Measurements from ENCODE around the gene NPY1R. TPM values are rescaled to one million over a fixed set of nuclear protein-coding genes. Genes with fewer than 3 reads are reported as not detected.

The NPY1R gene
- total RNA-seq, 1 experiment from 2014 or later: 0.39 TPM

GRCh38 chr4:163343604-163344146, 11.3 kb upstream of the NPY1R start, which contains the start of gene NPY5R:
NPY5R (plus strand) TSS chr4:163343892; CDS start chr4:163350274, 6,382 bp downstream.
- Histone ChIP-seq H3K4me2 (ENCODE audit: low read length) (no peak within 1 kb of the TSS), H3K79me2 (ENCODE audit: insufficient read depth, low read length) (no peaks in the 10 kb centered on the region), H3K4me1 (ENCODE audit: control insufficient read depth in 1 of 2, insufficient read depth in 2 of 2, low read length in 2 of 2) (no peaks in the 10 kb centered on the region), H3K27ac (ENCODE audit: low read depth, low read length) (no peak within 1 kb of the TSS), H3K36me3 (ENCODE audit: control insufficient read depth in 1 of 2, insufficient read depth in 2 of 2, low read length in 2 of 2) (no peaks in the 10 kb centered on the region), H4K20me1 (ENCODE audit: insufficient read depth) (no peaks in the 10 kb centered on the region), H3K27me3 (ENCODE audit: insufficient read depth, low read length) (no peaks in the 10 kb centered on the region), H3K9me3 (ENCODE audit: control insufficient read depth in 1 of 2, insufficient read depth in 1 of 2, low read depth in 1 of 2, low read length in 2 of 2) (no peaks in the 10 kb centered on the region), H2AFZ (ENCODE audit: low read depth, low read length, poor library complexity, severe bottlenecking) (no peak within 1 kb of the TSS), H3K9ac (ENCODE audit: low read length) (no peak within 1 kb of the TSS), H3K4me3 (replicated peaks in 1 of 2; ENCODE audit: low read depth in 1 of 2, low read length in 2 of 2) (no peak within 1 kb of the TSS), H3K9me2 (ENCODE audit: insufficient read depth) (no peaks in the 10 kb centered on the region)
- CTCF ChIA-PET: no interaction called here
- DNase-seq (ENCODE audit: low read depth, low spot score) (no peak), ATAC-seq (no peak)
- RAD21 ChIA-PET (ENCODE audit: low non-redundant PET in 1 of 2, low total read pairs in 2 of 2, uncharacterized antibody in 2 of 2, unreplicated experiment in 2 of 2): no interaction called here
- POLR2A ChIA-PET: no interaction called here
- BruUV-seq (replicated peaks): no TSS peak
- intact Hi-C loops (cut with micrococcal nuclease): no loop called here
- no peak for TF ChIP-seq SP1 (IDR thresholded peaks at IDR 0.05; ENCODE audit: low read depth)
- TF ChIP-seq, protein P1, sequence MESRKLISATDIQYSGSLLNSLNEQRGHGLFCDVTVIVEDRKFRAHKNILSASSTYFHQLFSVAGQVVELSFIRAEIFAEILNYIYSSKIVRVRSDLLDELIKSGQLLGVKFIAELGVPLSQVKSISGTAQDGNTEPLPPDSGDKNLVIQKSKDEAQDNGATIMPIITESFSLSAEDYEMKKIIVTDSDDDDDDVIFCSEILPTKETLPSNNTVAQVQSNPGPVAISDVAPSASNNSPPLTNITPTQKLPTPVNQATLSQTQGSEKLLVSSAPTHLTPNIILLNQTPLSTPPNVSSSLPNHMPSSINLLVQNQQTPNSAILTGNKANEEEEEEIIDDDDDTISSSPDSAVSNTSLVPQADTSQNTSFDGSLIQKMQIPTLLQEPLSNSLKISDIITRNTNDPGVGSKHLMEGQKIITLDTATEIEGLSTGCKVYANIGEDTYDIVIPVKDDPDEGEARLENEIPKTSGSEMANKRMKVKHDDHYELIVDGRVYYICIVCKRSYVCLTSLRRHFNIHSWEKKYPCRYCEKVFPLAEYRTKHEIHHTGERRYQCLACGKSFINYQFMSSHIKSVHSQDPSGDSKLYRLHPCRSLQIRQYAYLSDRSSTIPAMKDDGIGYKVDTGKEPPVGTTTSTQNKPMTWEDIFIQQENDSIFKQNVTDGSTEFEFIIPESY (IDR thresholded peaks at IDR 0.05; ENCODE audit: extremely low read depth, insufficient replicate concordance, low read length): no peak
- TF ChIP-seq FOSL1 (IDR thresholded peaks at IDR 0.05; ENCODE audit: low read depth): no peak
- TF ChIP-seq SRF (IDR thresholded peaks at IDR 0.05; ENCODE audit: low read depth): no peak
- no peak for TF ChIP-seq EZH2 (IDR thresholded peaks at IDR 0.05)
- no peak for TF ChIP-seq RAD21 (IDR thresholded peaks at IDR 0.05; ENCODE audit: low read depth)
- TF ChIP-seq SIN3A (IDR thresholded peaks at IDR 0.05; ENCODE audit: low read depth): no peak
- TF ChIP-seq POLR2AphosphoS5 (IDR thresholded peaks at IDR 0.05; ENCODE audit: low read depth, low read length): no peak
- TF ChIP-seq EZH2phosphoT487 (IDR thresholded peaks at IDR 0.05; ENCODE audit: borderline replicate concordance): no peak
- TF ChIP-seq CTCF (IDR thresholded peaks at IDR 0.05 in 2 of 3, conservative IDR thresholded peaks at IDR 0.05 in 1 of 3; ENCODE audit: borderline replicate concordance in 1 of 3, insufficient read depth in 1 of 3, low read depth in 2 of 3, low read length in 2 of 3): no peak
- no peak for TF ChIP-seq ATF3 (IDR thresholded peaks at IDR 0.05)
- TF ChIP-seq, protein P2, sequence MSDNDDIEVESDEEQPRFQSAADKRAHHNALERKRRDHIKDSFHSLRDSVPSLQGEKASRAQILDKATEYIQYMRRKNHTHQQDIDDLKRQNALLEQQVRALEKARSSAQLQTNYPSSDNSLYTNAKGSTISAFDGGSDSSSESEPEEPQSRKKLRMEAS (IDR thresholded peaks at IDR 0.05): no peak
